GM19193 (cell line): Measurements from ENCODE around the gene ZNF438.

Experiments used
- POLR2A ChIP-seq: IDR thresholded peaks from 4 replicates; pipeline ENCODE4 v1.6.1; 2011; ENCODE audit not compliant: insufficient read depth, insufficient read length; ENCODE audit errors: extremely low read depth

ZNF438 gene

DNA sequence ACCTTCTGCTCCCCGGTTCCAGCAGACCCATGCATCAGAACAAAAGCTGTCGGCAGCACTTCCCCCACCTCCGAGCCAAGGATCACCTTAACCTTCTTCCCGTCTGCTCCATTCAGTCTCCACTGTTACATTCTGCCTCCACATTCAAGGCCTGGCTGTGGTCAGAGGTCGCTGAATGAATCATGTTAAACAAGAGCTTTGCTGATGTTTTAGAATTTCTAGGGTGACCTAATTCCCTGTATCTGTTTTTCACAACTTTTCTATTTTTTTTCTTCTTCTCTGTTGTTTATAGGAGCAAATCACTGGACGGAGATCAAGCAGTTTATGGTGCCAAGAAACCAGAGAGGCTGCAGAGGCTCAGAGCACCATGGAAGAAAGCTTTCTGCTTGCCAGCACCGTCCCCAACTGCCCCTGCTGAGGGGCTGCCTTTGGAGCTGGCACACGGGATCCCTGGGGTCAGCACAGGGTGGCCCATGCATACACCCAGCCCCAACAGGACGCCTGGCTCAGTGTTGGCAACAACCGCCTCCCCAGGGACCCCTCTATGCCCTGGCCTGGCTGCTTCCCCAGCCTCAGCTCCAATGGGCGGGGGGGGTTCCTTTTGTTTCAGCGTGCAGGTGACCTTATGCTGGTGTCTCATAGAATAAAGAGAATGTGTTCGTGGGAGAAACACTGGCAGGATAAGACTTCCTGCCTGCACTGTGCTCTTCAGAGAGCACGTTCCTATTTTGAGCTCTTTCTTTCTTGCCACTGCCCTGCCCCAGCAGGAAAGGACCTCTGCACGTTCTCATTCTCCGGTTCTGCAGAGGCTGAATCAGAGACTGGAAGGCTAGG is 219.4 kb downstream of the ZNF438 start:
- TF ChIP-seq POLR2A: no peak

DNA sequence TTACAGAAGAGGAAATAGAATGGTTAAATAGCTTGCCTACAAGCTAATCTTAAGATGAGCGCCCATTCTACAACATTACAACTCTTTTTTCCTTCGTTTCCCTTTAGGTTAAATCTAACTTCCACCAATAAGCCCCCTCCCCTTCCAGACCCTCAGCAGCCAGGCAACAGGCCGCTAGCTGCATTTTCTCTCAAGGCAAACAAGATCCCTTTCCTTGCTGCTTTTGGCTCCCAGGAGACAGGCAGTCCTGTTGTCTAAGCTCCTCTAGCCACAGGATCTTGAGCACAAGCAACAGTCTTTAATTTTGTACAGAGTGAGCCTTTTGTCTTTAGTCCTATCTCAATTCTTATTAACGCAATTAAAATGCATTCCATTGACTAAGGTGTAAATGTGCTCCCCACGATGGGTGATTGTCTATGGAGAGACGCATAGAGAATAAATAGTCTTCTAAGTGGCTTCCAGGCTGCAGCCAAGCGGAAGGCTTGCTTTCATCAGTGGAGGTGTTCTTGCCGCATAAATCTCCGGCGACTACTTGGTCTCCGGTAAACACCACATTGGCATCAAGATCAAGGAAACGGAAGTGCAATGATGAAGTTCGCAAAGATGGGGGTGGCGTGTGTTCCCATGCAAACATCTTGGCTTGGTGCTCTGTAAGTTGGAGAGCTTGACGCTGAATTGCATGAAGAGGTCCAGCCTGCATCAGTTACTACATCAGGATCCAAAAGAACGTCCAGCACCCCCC is 220.2 kb downstream of the ZNF438 start:
- TF ChIP-seq POLR2A: no peak

DNA sequence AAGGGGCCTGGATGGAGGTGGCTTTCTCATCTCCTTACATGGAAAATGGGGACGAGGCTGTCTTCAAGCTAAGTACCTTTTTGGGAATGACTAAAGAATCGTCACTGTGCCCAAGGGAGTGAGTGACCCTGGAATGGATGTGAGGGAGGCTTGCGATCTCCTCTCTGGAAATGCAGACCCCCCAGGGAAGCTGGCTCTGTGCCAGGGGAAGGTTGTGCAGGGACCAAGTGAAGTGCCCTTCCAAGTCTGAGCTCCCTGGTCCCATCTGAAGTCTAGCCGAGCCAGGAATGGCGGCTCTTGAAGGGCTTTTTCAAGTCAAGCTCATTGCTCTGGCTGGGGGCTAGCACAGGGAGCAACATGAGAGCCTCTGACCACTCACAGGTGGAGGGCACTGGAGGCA is 221.2 kb downstream of the ZNF438 start:
- no peak for TF ChIP-seq POLR2A

DNA sequence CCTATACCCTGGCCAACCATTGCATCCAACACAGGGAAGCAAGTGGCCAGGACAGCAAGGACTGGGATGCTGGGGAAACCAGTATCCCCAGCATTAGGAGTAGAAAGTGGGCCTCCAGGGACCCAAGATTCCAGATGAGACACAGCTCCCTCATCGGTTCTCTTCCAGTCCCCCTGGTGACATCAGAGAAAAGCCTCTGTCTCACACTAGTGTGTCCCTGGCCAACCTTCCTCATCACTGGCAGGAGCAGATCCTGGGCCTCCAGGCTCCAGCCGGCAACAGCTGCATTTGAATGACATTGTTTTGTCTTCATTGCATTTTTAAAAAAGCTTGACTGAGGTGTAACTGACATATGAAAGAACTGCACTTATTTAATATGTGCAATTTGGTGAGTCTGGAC is 224.8 kb downstream of the ZNF438 start:
- TF ChIP-seq POLR2A: no peak

DNA sequence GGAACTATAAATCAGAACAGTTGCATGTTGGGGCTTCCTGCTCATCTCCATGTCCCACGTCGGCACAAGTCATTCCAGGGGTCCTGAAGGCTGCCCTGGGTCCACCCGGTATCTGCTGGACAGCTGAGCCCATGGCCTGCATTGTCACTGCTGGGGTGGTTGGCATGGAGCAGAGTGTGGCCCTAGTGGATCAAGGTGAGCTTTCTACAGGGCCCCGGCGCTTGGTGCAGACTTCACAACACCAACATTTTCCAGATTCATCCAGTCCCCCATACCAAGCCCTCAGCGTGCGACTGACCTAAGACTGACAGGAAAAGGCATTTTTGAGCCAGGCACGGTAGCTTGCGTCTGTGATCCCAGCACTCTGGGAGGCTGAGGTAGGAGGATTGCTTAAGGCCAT is 226.6 kb downstream of the ZNF438 start:
- no peak for TF ChIP-seq POLR2A

DNA sequence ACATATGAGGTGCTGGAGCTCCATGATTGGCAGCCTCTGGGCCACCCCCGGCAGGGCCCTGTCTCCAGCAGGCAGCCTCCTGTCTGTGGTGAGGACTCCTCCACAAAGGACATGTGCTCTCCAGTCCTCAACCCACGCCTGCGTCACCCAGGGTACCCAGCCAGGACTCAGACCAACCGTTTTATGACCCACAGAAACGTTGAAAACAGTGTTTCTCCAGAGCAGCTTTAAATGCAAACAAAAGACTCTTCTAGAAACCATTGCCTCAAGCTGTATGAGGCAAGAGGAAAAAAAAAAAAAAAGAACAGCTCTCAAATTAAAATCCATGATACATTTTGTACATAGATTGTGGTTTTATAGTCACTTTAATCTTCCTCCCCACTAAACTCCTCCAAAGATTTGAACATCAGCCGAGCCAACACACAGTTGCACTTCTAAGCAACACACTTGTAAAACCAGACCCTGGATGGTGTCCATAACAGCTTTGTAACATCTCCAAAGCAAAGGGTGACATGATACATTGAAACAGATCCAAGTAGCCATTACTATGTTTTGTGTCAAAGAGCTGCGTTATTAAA is 227.1 kb downstream of the ZNF438 start:
- no peak for TF ChIP-seq POLR2A

DNA sequence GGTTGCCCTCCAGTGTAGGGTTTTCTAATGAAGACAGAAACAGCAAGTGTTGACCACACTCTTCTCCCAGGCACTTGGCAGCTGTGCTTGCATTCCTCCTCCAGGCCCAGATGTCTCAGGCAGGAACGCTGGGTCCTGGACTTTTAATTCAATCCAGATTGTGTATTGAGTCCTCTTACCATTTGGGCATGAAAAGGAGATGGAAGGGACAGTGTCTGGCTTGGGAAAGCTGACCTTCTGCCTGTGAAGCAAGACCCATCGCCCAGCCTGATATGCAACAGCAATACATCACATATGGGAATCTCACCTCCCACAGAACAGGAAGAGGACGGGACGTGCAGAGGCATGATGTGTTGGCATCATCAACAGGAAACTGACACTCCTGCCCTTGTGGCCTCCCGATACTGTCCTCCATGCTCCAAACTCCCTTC is 227.8 kb downstream of the ZNF438 start:
- TF ChIP-seq POLR2A: no peak

DNA sequence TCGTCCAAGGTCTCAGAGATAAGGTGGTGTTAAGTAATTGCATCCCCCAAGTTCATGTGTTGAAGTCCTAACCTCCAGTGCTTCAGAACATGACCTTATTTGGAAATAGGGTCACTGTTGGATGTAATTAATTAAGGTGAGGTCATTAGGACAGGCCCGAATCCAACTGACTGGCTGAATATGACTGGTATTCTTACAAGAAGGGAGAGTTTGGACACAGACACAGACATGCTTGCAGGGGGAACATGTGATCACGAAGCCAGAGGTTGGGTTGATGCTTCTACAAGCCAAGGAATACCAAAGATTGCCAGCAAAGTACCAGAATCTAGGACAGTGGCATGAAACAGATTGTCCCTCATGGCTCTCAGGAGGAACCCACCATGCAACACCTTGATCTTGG is 228.6 kb downstream of the ZNF438 start:
- TF ChIP-seq POLR2A: no peak

DNA sequence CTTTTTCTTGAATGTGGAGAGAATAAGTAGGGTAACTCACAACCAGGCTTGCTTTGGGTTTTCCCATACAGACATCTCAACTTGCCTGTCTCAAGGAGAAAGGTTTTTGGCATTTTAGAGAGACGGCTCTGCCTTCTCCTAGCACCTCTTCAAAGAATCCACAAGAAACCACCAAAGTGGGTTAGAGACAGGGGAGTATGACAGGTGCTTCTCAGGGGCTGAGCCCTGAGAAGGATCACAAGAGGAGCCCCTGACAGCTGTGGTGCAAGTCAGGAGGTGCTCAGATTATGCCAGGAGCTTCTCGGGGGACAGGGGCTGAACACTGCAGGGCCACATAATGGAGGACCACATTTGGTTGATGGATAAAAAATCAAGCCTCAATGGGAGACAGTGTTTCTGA is 231.3 kb downstream of the ZNF438 start:
- no peak for TF ChIP-seq POLR2A

DNA sequence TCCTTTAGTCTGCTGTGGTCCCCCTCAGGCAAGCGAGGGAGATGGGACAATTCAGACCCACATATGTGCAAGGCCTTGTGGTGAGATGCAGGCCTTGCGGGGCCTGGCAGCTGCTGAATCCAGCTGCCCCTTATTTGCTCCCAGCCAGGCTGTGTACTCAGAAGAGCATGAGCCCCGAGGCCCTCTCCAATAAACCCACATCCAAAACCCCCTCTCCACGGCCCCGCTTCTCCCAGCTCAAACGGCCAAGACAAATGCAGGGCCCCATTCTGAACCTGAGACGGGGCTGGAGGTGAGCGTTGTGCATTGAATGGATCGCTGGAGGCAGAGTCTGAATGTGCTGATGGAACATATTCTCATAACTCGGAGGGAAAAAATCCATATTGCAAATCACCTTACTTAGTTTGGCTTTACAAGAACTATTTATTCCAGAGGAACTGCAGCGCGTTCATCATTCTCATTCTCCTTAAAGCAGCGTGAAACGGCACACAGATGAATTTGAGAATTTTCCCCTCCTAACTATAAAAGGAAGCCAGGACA is 232.9 kb downstream of the ZNF438 start:
- TF ChIP-seq POLR2A: no peak
